Activated naive CD4-positive, alpha-beta T cell treated with anti-CD3 and anti-CD28 coated beads for 36 hours (primary cell): ENCODE data around the gene ABCC10. TPM values are rescaled to one million over a fixed set of nuclear protein-coding genes. Genes with fewer than 3 reads are reported as not detected.
"Not testable (repeated sequence)": the region's sequence is repeated elsewhere in the genome, so short reads cannot be mapped to it uniquely, and the experiment has no call there.

Experiments
- CTCF ChIA-PET: fragments of 350-600 bp; sonication (Branson Sonifier 250); formaldehyde crosslinking; loops from one replicate; lab custom pipeline; 2021; ENCODE audit warnings: antibody characterized with exemption; lab: Charles Lee
- DNase-seq: peaks from one replicate; pipeline ENCODE4 v3.0.0-alpha.2; 2020
- H3K27ac Mint-ChIP-seq: one replicate; pipeline ENCODE4 v1.8.0; 2021; ENCODE audit warnings: mild to moderate bottlenecking, mixed read lengths
- H3K27me3 Mint-ChIP-seq: one replicate; pipeline ENCODE4 v1.8.0; 2021; ENCODE audit warnings: low read depth, mixed read lengths
- H3K36me3 Mint-ChIP-seq: one replicate; pipeline ENCODE4 v1.8.0; 2021; ENCODE audit warnings: low read depth, mixed read lengths
- H3K4me1 Mint-ChIP-seq: one replicate; pipeline ENCODE4 v1.8.0; 2021; ENCODE audit warnings: low read depth, mixed read lengths
- H3K4me3 Mint-ChIP-seq: one replicate; pipeline ENCODE4 v1.8.0; 2021; ENCODE audit warnings: mild to moderate bottlenecking, moderate library complexity, mixed read lengths
- H3K9me3 Mint-ChIP-seq: one replicate; pipeline ENCODE4 v1.8.0; 2021; ENCODE audit warnings: mixed read lengths
- intact Hi-C: fragments of 100-400 bp; cut with micrococcal nuclease; formaldehyde crosslinking; loops from one replicate; pipeline ENCODE4 v1.15.1; 2023
- total RNA-seq, 2 experiments: library from RNA; stranded (reverse); gene quantifications; one replicate each; pipeline ENCODE4 v1.2.3, GENCODE V29; 2021

ABCC10 gene
- total RNA-seq, 2 experiments from 2014 or later = 22.7 to 26.6 TPM

DNA sequence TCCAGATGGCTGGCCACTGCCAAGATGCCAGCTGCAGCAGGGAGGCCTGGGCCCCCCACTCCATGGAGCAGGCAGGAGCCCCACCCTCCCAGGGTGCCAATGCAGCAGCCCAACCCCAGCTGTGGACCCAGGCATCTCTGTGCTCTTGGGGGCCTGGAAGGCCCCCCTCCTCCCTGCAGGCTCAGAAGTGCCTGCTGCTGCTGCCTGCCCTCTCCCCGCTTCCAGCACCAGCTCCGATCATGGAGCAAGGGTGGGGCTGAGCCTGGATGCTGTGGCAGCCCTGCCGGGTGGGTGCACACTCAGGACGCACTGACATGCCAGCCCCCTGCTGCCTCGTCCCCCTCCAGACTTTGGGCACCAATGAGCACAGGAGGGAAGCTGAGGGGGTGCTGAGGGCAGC lies 14.8 kb upstream of the ABCC10 start:
- no peaks in the 10 kb centered on the region for H3K4me1 Mint-ChIP-seq
- no peaks in the 10 kb centered on the region for H3K9me3 Mint-ChIP-seq
- no peaks in the 10 kb centered on the region for H3K36me3 Mint-ChIP-seq
- no peak for DNase-seq
- intact Hi-C loops = no loop called here
- H3K4me3 Mint-ChIP-seq = no peak overlapping the region
- H3K27me3 Mint-ChIP-seq = no peaks in the 10 kb centered on the region
- H3K27ac Mint-ChIP-seq = no peak overlapping the region
- CTCF ChIA-PET = interaction anchor here (1.1 kb wide), 1 partner anchor 94 kb away, joined by 4 read pairs; no protein-coding TSS in a partner anchor

DNA sequence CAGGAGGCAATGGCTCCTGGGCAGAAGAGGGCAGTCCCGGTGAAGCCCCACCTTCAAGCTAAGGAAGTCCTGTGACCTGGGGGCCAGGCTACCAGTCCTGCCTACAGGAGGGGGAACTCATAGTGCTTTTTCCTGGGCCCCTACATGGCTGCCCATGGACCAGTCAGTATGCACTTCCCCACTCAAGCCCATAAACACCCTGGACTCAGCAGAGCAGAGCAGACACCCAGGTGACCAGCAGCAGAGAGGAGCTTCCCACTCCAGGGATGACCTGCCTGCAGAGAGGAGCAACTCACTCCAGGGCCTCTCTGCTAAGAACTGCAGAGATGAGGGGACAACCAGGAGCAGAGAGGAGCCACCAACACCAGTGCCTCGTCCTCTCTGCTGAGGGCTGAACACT lies 14.3 kb upstream of the ABCC10 start:
- Mint-ChIP-seq H3K27ac (no peak overlapping the region), H3K9me3 (no peaks in the 10 kb centered on the region), H3K27me3 (no peaks in the 10 kb centered on the region), H3K4me1 (no peaks in the 10 kb centered on the region), H3K36me3 (no peaks in the 10 kb centered on the region), H3K4me3 (no peak overlapping the region)
- intact Hi-C loops = no loop called here
- CTCF ChIA-PET = interaction anchor here (1.1 kb wide), 1 partner anchor 93 kb away, joined by 4 read pairs; no protein-coding TSS in a partner anchor
- DNase-seq = no peak

DNA sequence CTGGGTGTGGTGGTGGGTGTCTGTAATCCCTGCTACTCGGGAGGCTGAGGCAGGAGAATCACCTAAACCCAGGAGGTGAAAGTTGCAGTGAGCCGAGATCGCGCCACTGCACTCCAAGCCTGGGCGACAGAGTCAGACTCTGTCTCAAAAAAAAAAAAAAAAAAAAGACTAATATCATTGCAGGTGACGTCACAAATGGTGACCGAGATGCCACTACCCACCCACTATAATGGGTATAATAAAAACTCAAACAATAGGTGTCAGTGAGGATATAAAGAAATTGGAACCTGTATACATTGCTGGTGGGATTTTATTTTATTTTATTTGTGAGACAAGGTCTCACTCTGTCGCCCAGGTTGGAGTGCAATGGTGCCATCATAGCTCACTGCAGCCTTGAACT lies 12.1 kb upstream of the ABCC10 start:
- H3K9me3 Mint-ChIP-seq, H3K27me3 Mint-ChIP-seq, H3K4me3 Mint-ChIP-seq, H3K4me1 Mint-ChIP-seq, intact Hi-C loops, DNase-seq, H3K27ac Mint-ChIP-seq, H3K36me3 Mint-ChIP-seq: not testable (repeated sequence)
- CTCF ChIA-PET = interaction anchor here (0.6 kb wide), 1 partner anchor 341 kb away, joined by 3 read pairs; no protein-coding TSS in a partner anchor

- no peak for DNase-seq
- Mint-ChIP-seq H3K27me3 (no peaks in the 10 kb centered on the region), H3K36me3 (no peaks in the 10 kb centered on the region), H3K4me3 (no peak overlapping the region), H3K27ac (no peak overlapping the region), H3K9me3 (peaks cover 2% of the 10 kb centered on the region), H3K4me1 (no peaks in the 10 kb centered on the region)
- intact Hi-C loops = no loop called here
- CTCF ChIA-PET = interaction anchor here (0.7 to 1.1 kb wide), 3 partner anchors 16 to 512 kb away, joined by 3 to 5 read pairs (median 4); no protein-coding TSS in a partner anchor
Observed at GRCh38 chr6:43416935-43417334, 10.4 kb upstream of the ABCC10 start.

DNA sequence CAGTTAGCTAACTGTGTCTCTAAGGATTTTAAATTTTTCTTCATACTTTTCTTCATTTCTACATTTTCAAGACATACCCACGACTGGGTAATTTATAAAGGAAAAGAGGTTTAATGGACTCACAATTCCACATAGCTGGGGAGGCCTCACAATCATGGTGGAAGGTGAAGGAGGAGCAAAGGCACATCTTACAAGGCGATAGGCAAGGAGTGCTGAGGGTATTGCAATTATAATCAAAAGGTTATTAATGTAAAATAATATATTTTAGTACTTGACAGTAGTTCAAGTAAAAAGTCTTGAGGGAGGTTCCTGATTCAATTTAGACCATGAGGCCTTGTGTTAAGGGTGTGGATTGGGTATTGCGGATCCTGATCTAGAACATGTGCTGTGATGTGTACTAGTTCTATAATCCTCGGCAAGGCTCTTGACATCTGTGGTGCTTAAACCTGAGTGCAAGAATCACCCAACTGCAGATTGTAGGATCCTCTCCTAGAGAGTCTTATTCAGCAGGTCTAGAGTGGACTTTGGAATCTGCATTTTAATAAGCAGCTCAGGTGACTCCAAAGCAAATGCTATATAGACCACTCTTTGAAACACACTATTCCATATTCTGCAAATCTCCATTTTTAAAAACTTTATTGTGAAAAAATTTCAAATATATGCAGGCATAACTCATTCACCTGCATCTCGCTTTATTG lies 7.2 kb upstream of the ABCC10 start:
- CTCF ChIA-PET = no interaction called here
- no peaks in the 10 kb centered on the region for H3K36me3 Mint-ChIP-seq
- no peak overlapping the region for H3K27ac Mint-ChIP-seq
- intact Hi-C loops = no loop called here
- no peak overlapping the region for H3K4me3 Mint-ChIP-seq
- DNase-seq = no peak
- H3K27me3 Mint-ChIP-seq = no peaks in the 10 kb centered on the region
- peaks cover 2% of the 10 kb centered on the region for H3K9me3 Mint-ChIP-seq
- no peaks in the 10 kb centered on the region for H3K4me1 Mint-ChIP-seq

DNA sequence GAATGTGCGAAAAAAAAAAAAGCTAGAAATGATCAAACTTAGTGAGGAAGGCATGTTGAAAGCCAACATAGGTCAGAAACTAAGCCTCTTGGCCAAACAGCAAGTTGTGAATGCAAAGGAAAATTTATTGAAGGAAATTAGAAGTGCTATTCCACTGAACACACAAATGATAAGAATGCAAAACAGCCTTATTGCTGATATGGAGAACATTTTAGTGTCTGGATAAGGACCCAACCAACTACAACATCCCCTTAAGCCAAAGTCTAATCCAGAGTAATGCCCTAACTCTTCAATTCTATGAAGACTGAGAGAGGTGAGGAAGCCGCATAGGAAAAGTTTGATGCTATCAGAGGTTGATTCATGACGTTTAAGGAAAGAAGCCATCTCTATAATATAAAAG lies 5.5 kb upstream of the ABCC10 start:
- H3K36me3 Mint-ChIP-seq = no peaks in the 10 kb centered on the region
- intact Hi-C loops = no loop called here
- H3K27me3 Mint-ChIP-seq = no peaks in the 10 kb centered on the region
- DNase-seq = no peak
- no peak overlapping the region for H3K27ac Mint-ChIP-seq
- no peak overlapping the region for H3K4me3 Mint-ChIP-seq
- peaks cover 3% of the 10 kb centered on the region for H3K4me1 Mint-ChIP-seq
- H3K9me3 Mint-ChIP-seq = peaks cover 2% of the 10 kb centered on the region
- CTCF ChIA-PET = interaction anchor here (1.1 kb wide), 1 partner anchor 70 kb away, joined by 3 read pairs; no protein-coding TSS in a partner anchor

- H3K27ac Mint-ChIP-seq, H3K4me3 Mint-ChIP-seq, CTCF ChIA-PET, H3K27me3 Mint-ChIP-seq, H3K36me3 Mint-ChIP-seq, DNase-seq, H3K9me3 Mint-ChIP-seq: not testable (repeated sequence)
- peaks cover 18% of the 10 kb centered on the region for H3K4me1 Mint-ChIP-seq
- intact Hi-C loops = loop anchor here (5.0 kb wide), 1 partner anchor 653 kb away; no protein-coding TSS in a partner anchor
Observed at GRCh38 chr6:43425083-43425482, 2.3 kb upstream of the ABCC10 start.

GRCh38 chr6:43426928-43427405 lies 374 bp upstream of the ABCC10 start:
- peak overlapping the region; percentile 86 for H3K27ac Mint-ChIP-seq
- H3K4me1 Mint-ChIP-seq = peaks cover 21% of the 10 kb centered on the region
- H3K36me3 Mint-ChIP-seq = peaks cover 3% of the 10 kb centered on the region
- DNase-seq = no peak
- no peaks in the 10 kb centered on the region for H3K27me3 Mint-ChIP-seq
- intact Hi-C loops = loop anchor here (1.0 to 5.0 kb wide), 12 partner anchors 44 to 655 kb away; partner anchors contain the start of genes CNPY3, CRIP3, GTPBP2 and POLH
- CTCF ChIA-PET = interaction anchor here (0.6 to 1.1 kb wide), 4 partner anchors 8 to 147 kb away, joined by 3 to 8 read pairs (median 4); partner anchors contain the start of gene ZNF318
- H3K9me3 Mint-ChIP-seq = no peaks in the 10 kb centered on the region
- H3K4me3 Mint-ChIP-seq = peak overlapping the region; percentile 87

DNA sequence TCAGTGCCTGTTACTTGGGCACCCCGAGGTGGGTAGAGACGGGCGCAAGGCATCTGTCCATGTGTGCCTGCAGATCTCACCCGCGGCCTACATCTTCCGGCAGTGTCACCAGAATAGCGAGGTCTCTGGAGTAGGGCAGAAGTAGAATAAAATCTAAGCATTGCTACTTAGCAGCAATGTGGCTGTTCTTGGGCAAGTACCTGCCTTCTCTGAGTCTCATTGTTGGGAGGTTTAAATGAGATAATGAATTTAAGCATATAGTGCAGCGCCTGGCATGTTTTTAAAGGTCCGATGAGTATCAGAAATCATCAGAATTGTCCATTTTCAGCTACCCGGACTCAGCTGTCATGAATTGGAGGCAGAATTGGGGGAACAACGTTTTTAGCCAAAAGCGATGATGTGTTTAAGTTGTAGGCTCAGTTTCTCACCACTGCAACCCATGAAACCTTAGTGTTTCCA lies 800 bp downstream of the ABCC10 start:
- CTCF ChIA-PET = interaction anchor here (0.8 to 1.3 kb wide), 2 partner anchors 79 to 82 kb away, joined by 3 read pairs; partner anchors contain the start of gene LRRC73
- no peaks in the 10 kb centered on the region for H3K9me3 Mint-ChIP-seq
- peak overlapping the region; percentile 86 for H3K27ac Mint-ChIP-seq
- DNase-seq = no peak
- H3K4me1 Mint-ChIP-seq = peaks cover 21% of the 10 kb centered on the region
- H3K27me3 Mint-ChIP-seq = no peaks in the 10 kb centered on the region
- peak overlapping the region; percentile 87 for H3K4me3 Mint-ChIP-seq
- peaks cover 3% of the 10 kb centered on the region for H3K36me3 Mint-ChIP-seq
- intact Hi-C loops = loop anchor here (5.0 kb wide), 1 partner anchor 656 kb away; no protein-coding TSS in a partner anchor

DNA sequence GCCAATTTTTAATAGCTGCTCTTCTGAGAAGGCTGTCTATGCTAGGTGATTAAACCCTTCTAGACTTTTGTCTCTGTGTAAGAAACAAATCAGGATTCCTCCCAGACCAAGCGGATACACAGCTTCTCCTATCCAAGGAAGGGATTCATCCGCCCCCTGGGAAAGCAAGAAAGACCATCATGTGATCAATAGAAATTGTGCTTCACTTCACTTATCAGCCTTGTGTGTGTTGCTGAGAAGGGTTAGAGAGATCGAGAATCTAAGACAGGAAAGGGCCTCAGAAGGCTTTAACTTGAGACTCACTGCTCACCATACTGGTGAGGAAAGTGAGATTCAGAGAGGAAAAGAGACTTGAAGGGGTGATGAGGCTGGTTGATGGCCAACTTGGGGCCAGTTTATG lies 1.5 kb downstream of the ABCC10 start:
- Mint-ChIP-seq H3K4me1 (peaks cover 21% of the 10 kb centered on the region), H3K4me3 (peak overlapping the region; percentile 87), H3K9me3 (no peaks in the 10 kb centered on the region), H3K27ac (peak overlapping the region; percentile 86), H3K36me3 (peaks cover 3% of the 10 kb centered on the region), H3K27me3 (no peaks in the 10 kb centered on the region)
- CTCF ChIA-PET = interaction anchor here (0.8 kb wide), 1 partner anchor 78 kb away, joined by 3 read pairs; no protein-coding TSS in a partner anchor
- intact Hi-C loops = loop anchor here (5.0 kb wide), 1 partner anchor 657 kb away; no protein-coding TSS in a partner anchor
- no peak for DNase-seq

- Mint-ChIP-seq H3K4me3 (no peak overlapping the region), H3K4me1 (peaks cover 17% of the 10 kb centered on the region), H3K27me3 (no peaks in the 10 kb centered on the region), H3K9me3 (no peaks in the 10 kb centered on the region), H3K27ac (no peak overlapping the region), H3K36me3 (peaks cover 8% of the 10 kb centered on the region)
- no peak for DNase-seq
- intact Hi-C loops = no loop called here
- CTCF ChIA-PET = no interaction called here
Observed at GRCh38 chr6:43432009-43432945, 4.9 kb downstream of the ABCC10 start.

GRCh38 chr6:43433148-43433547 lies 5.8 kb downstream of the ABCC10 start:
- intact Hi-C loops = no loop called here
- CTCF ChIA-PET = interaction anchor here (0.5 to 1.6 kb wide), 2 partner anchors 16 to 21 kb away, joined by 3 to 4 read pairs; no protein-coding TSS in a partner anchor
- Mint-ChIP-seq H3K4me1 (peaks cover 16% of the 10 kb centered on the region), H3K4me3 (no peak overlapping the region), H3K27me3 (no peaks in the 10 kb centered on the region), H3K9me3 (no peaks in the 10 kb centered on the region), H3K27ac (no peak overlapping the region), H3K36me3 (peaks cover 8% of the 10 kb centered on the region)
- no peak for DNase-seq
